HPDE6-E6E7 (cell line): ENCODE data around the gene SUPT3H.
"Not testable (repeated sequence)": the region's sequence is repeated elsewhere in the genome, so short reads cannot be mapped to it uniquely, and the experiment has no call there.

Source experiments
- DNase-seq: peaks from one replicate; pipeline ENCODE4 v3.0.0; 2011; ENCODE audit warnings: missing footprints; ENCODE audit errors: extremely low spot score

SUPT3H gene

DNA sequence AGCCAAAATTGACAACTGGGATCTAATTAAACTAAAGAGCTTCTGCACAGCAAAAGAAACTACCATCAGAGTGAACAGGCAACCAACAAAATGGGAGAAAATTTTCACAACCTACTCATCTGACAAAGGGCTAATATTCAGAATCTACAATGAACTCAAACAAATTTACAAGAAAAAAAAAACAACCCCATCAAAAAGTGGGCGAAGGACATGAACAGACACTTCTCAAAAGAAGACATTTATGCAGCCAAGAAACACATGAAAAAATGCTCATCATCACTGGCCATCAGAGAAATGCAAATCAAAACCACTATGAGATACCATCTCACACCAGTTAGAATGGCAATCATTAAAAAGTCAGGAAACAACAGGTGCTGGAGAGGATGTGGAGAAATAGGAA is 310.3 kb downstream of the SUPT3H start:
- DNase-seq: not testable (repeated sequence)

DNA sequence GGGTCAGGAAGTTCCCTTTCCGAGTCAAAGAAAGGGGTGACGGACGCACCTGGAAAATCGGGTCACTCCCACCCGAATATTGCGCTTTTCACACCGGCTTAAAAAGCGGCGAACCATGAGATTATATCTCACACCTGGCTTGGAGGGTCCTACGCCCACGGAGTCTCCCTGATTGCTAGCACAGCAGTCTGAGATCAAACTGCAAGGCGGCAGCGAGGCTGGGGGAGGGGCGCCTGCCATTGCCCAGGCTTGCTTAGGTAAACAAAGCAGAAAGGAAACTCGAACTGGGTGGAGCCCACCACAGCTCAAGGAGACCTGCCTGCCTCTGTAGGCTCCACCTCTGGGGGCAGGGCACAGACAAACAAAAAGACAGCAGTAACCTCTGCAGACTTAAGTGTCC is 315.1 kb downstream of the SUPT3H start:
- not testable (repeated sequence) for DNase-seq

DNA sequence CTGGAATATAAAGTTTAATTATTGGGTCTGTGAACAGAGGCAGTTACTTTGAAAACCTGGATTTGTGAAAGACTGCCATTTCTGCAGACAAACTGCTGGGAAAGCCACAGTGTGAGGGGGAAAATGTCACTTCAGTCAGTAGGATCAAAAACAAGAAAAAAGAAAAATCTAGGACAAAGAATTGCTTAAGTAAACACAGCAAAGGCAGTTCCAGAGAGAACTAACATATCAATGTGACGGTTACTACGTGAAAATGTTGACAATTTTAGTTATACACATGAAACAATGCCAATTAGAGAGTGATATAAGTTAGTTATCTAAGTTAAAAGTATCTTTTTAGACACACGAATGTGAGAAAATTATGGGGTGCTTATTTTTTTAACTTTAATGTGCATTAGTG is 320.0 kb downstream of the SUPT3H start:
- DNase-seq: no peak

DNA sequence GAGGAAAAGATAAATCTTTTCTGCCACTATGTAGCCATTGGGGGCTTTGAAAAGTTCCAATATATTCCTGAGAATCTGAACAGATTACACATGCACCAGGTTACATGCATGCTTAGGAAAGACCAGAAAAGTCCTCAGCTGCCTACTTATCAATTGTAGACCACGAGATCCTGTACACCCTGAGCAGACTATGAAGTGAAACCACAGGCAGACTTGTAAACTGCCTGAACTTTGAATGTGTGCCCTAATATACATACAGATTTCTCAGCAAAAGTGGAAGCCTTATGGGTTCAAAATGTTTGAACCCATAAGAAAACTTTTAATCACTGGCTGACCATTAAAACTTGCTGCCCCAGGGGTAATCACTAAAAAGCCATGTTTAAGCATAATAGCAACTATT is 323.1 kb downstream of the SUPT3H start:
- DNase-seq: no peak

GRCh38 chr6:45052325-45052724 is 325.4 kb downstream of the SUPT3H start:
- no peak for DNase-seq

DNA sequence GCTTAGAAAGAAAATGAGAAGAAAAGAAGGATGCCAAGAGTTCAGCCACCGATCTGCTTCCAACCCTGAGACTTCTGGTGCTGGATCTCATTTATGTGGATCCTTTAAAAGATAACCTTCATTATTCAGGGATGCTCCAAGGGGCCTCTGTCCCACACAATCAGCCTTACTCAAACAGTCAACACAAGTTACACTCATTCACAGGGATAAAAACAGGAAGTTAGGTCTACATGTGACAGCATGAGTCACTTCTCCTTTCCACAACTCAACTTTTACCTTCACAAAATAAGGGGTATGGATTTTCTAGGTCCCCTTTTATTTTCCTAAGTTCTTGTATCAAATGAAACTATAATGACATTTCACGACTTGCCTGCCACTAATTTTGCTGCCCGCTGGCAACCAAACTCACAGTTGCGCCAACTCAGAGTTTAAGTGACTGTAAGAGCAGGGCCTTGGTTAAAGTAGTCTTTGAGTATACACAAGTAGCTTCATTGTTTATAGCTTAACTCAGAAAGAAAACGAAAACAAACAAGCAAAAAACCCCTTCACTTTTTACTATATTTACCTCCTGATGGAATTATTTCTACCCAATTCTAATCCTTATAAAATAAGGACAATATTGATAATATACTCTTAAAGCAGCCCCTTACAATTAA is 328.4 kb downstream of the SUPT3H start:
- DNase-seq: no peak

- no peak for DNase-seq
These were observed 330.2 kb downstream of the SUPT3H start for GRCh38 chr6:45047573-45047972.

DNA sequence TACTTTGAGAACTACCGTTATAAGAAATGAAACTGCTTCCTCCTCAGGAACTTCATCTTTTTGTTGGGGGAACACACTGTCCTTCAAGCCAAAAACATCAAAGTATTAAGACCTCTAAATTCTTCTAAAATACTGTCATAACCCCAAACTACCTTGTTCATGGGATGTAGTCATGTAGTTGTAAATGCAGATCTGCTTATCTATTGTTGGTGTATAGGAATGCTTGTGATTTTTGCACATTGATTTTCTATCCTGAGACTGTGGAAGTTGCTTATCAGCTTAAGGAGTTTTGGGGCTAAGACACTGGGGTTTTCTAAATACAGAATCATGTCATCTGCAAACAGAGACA is 332.5 kb downstream of the SUPT3H start:
- DNase-seq: no peak

DNA sequence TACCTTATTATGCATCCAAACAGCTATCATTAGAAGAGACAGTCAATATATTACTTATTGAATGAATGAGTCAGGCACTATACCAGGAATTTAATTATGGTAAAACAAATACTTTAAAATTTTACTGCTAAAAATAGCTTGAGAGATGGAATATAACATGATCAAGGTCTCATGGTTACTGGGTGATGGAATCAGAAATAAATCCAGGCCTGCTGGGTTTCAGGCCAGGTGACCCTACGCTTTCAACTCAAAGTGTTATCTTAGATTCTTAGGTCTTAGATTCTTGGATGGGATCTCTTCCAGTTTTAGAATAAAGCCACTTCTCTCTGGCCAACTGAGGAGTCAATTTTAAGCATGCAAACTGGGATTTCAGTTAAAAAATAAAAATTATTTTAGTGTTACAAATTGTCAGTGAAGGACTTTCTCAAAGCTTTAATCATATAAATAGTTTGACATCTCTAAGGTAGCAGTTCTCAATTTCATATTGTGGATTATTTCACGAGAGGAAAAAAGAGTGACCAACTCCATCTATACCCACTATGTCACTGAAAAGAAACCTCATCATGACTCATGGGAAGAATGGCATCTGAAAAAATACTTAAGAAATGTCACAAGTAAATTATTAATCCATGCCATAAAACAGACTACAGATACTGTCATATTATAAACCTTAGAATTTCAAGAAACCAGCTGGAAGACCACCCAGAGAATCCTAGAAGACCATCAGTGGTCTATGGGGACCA is 333.1 kb downstream of the SUPT3H start:
- DNase-seq: no peak

DNA sequence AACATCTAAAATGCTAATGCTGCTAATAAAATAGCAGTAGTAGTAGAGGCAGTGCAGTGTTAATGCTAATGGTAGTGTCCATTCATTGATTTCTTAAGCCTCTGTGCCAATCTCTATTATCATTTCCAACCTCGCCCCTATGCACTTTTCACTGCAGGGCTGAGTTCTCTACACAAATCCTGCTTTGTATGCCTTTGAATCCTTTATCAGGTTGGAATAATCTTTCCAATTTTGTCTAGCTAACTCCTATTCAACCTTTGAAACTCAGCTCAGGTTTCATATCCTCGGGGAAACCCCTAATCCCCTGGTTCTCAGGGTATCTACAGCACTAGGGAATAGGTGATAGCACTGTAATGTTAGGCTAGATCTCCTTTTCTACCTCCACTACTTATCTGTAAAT is 333.6 kb downstream of the SUPT3H start:
- no peak for DNase-seq

DNA sequence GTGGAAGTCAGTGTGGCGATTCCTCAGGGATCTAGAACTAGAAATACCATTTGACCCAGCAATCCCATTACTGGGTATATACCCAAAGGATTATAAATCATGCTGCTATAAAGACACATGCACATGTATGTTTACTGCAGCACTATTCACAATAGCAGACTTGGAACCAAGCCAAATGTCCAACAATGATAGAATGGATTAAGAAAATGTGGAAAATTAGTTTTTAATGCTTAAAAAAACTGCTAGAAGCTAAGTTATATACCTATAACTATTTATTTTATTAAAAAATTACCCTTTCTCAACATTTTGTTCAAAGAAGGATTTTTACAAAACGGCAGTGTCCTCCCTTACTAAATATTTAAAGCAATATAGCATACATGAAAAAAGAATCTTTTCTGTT is 335.1 kb downstream of the SUPT3H start:
- DNase-seq: not testable (repeated sequence)

GRCh38 chr6:45038226-45038625 is 339.5 kb downstream of the SUPT3H start:
- DNase-seq: no peak

GRCh38 chr6:45036103-45036502 is 341.6 kb downstream of the SUPT3H start:
- DNase-seq: no peak

- DNase-seq: no peak
These were observed 345.3 kb downstream of the SUPT3H start for GRCh38 chr6:45032426-45032825.

- DNase-seq: no peak
These were observed 346.1 kb downstream of the SUPT3H start for GRCh38 chr6:45031601-45032000.

GRCh38 chr6:45027126-45027525 is 350.6 kb downstream of the SUPT3H start:
- no peak for DNase-seq

DNA sequence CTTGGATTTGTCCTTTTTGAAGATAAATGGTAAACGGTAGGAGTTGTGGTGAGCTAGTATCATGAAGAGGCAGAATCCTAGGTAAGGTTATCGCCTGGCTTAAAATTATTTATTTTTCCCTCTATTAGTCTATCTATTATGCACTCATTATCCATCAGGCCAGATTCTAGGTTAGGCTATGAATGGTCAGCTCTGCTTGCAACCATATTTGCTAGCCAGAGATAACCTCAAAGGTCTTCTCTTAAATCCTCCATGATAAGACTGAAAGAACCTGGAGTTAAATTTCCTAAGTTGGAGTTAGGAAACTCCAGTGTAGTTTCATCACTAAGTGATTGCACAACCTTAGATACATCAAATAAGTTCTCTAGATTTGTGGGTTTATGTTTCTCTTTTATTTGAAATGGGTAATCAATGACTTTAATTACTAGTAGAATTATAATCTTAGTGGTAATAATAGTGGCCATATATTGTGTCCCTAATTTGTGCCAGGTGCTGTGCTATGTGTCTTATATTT is 351.7 kb downstream of the SUPT3H start:
- no peak for DNase-seq

GRCh38 chr6:45024610-45025009 is 353.1 kb downstream of the SUPT3H start:
- DNase-seq: no peak

- no peak for DNase-seq
These were observed 356.1 kb downstream of the SUPT3H start for GRCh38 chr6:45021676-45022075.

GRCh38 chr6:45012687-45013086 is 365.0 kb downstream of the SUPT3H start:
- no peak for DNase-seq

GRCh38 chr6:45009576-45009975 is 368.2 kb downstream of the SUPT3H start:
- DNase-seq: no peak

GRCh38 chr6:45006893-45007292 is 370.8 kb downstream of the SUPT3H start:
- no peak for DNase-seq

GRCh38 chr6:45003961-45004360 is 373.8 kb downstream of the SUPT3H start:
- no peak for DNase-seq
